NOMO-1 treated with dmso at 0.1 percent for 144 hours (cell line): ENCODE measurements around the gene PTPRT.

ENCODE experiments used
- DNase-seq: peaks from one replicate; lab custom pipeline; 2025; ENCODE audit not compliant: unreplicated experiment; lab: John Stamatoyannopoulos, UW

PTPRT gene

DNA sequence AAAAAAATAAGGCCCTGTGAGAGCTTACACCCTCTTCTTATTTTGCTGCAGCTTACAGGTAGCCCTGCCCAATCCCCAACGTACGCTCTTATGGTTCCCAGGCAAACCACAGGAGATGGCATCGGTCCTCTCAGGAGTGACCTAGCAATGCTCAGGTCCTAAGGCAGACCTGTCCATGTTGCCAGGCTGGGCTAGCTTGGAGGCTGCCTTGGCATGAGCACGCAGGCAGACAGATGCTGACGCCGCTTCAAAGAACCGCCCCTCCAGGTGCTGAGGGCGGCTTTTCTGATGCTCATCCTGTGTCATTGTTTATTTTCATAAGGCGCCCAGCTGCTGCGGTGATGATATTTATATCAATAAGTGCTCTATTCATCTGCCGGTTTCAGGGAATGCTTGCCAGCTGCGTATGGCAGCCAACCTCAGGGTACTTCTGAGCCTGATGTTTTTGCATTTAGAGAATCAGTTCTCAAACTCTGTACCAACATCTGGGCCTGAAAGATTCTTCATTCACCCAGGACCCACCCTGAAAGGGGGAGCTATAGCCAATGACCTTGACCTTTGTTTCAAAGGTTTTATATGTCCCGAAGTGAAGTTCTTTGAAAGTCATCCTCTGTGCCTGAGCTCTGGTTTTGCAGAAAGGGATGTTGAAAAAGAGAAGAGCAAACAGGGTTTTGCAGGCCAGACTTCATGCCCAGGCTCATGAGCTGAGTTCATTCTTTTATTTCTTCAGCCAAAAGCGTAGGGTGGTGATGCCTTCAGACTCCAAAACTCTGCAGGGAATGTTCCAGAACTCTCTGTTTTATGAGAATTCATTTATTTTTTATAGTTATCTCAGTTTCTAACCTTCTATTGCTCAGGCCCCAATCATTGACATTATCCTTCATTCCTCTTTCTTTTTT lies 1095.9 kb downstream of the PTPRT start:
- DNase-seq = no peak

DNA sequence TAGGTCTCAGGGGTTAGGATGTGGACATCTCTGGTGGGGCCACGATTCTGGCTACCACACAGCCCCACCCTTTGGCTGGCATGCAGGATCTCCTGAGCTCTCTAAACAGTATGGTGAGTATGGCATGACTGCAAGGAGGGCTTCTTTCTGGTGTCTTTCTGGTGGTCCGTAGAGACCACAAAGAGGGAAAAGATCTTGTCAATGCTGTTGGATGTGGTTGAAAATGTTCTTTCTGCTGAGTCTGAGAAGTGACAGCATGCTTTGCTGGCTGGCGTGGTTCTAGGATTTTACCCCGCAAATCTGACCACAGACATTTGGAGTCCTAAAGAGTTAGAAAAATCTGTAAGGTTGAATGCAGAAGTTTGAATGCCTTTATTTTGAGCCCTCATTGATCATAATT lies 1096.7 kb downstream of the PTPRT start:
- no peak for DNase-seq

DNA sequence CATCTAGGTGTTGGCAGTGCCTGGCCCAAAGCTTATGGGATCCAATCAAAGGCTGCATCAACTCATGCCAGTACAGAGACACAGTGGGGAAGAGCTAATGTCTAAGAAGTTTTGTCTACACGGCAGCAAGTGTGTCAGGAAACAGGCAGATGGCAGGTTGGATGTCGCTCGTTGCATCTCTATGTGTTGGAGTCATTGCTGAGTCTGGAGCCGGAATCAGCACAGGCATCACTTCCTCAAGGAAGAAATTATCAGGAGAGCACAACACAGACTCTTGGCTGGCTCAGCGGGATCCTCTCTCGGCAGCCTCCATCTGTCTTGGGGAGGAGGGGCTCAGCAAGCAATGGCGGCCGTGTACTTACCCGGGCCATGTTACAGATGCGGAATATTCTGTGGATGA lies 1104.3 kb downstream of the PTPRT start:
- DNase-seq = no peak

DNA sequence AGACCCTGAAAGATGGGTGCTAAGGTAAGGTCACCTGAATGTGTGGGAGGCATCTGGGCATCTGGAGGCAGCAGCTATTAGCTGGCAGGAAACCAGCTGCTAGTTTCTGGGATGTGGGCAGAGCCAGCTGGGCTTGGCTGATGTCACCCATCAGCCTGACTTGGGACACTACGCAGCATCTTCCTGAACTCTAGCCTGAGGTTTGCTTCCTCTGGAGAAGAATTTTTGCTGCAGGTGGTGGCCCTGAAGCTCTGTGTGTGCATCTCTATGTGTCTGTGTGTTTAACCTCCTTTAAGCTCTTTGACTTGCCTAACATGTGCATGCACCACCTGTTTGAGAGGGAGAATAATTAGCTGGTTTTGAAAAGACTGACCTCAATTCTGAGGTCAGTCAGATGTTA lies 1106.4 kb downstream of the PTPRT start:
- no peak for DNase-seq

DNA sequence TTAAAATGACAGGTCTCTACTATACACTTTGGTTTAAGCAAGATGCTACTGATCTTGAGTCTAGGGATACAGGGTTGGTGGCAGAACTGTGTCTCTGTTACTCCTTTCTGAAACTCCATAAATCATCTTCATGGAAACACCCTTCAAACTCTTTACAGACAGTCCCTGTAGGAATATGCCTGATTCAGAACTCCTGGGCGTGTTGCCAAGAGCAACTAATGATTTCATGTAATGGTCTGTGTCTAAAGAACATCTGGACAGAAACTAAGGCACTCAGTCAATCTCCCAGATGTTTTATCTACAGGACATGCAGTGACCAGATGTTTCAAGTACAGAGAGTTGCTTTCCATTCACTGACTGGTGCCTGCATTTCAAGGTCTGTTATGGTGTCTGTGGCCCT lies 1107.1 kb downstream of the PTPRT start:
- no peak for DNase-seq

DNA sequence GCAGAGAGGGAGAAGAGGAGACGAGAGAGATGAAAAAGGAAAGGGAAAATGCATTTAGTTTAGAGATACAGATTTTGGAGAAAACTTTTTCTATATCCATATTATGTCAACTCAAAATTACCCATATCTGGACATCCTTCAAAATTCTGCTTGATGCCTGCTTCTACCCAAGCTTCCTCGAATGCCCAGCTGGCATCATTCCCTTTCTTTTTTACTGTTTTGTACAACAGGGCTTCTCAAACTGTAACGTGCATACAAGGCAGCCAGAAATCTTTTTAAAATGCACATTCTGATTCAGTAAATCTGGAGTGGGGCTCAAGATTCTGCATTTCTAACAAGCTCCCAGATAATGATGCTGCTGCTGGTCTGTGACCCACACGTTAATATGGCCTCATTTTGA lies 1108.8 kb downstream of the PTPRT start:
- no peak for DNase-seq

DNA sequence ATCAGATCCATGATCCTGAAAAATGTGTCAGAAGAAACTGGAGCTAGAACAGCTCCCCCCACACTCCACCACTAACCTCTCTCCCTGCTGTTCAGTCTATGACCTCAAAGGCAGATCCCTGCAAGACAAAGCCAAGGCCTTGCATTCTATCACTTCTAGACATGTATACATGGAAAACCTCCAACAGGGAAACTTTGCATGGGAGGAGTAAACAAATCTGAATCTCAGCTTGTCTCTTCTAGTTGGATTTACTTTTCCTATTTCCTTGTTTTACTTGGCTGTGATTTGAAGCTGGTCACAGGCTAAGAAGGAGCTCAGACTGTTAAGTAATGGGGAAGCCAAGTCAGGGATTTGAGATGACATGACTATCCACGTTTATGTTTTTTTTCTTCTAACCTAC lies 1114.8 kb downstream of the PTPRT start:
- no peak for DNase-seq

DNA sequence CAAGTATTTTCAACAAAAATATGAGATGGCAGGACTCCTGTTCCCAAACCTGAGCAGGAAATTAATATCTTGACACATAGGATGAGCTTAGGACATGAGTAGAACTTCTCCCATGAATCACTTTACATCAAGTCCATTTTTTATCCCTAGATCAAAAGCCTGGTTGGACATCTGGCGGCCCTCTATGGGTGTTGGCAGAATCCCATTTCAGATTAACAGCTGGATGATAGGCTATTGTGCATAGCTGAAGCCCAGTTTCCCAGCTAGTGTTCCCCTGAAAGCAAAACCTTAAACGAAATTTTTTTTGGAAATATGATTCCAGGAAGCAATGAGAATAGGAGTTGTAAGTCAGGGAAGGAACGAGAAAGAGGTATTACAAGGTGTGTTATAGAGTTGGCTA lies 1122.1 kb downstream of the PTPRT start:
- DNase-seq = no peak

DNA sequence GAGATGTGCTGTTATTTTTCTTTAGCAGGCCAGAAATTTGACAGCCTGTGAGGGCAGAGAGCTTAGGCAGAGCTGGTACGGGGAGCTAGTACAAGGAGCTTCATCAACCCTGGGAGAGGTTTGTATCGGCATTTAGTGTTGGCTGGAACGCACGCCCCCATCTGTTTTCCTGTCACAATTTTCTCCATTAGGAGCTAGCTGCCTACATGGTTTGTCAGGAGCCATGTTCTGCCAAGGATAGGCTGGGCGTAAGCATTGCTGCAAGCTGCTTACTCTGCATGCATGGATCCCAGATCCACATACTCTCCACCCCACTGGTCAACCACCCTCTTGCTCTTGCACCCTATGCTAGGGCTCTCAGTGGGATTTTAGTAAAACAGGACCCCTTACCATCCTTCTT lies 1122.5 kb downstream of the PTPRT start:
- DNase-seq = no peak

DNA sequence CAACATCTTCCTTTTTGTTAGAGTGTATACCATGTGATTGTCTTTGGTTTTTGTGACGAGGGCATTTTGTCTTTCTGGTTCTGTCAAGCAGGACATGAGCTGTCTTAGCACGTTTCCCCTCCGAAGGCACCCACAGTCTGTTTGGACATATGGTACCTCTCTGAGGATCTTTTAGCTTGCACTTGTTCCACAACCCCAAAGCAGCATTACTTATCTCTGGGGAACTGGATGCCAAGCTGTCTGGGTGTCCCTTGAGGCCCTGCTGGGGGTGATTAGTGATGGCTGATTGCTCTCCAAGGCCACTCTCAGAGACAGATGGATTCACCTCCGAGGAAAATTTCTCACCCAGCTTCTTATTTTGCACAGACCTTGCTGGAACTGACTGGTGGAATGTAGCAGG lies 1126.6 kb downstream of the PTPRT start:
- DNase-seq = no peak

DNA sequence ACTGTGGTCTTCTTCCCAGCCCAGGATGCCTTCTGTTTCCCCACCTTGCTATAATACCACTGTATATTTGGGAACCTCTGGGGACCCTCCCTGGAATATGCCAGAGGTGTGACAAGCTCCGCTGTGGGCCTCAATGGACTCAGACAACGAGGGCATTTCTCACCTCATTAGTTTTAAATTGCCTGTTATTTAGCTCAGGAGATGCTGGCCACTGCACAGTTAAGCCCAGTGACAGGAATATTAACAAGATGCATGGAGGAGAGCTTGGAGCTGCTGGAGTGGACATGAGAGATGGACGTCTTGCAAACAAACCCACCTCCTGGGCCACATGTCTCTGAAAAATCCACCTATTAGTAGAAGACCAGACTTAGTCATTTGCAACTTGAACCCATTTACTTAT lies 1136.4 kb downstream of the PTPRT start:
- no peak for DNase-seq

DNA sequence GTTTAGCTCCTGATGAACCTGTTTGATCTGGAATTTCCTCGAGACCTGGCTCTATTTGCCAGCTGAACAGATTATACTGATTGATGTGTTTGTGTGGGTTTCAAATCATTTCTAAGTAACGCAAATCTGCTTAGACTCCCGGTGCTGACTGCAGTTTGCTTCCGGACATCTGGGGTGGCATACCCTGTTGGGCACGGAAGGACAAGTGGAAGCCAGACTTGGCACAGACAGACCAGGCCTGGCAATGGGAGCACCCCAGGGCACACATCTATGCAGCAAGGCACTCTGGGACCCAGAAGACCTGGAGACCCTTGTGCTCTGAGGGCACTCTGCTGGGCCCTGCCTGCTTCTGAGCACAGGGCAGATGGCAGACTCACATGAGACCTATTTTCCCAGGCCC lies 1137.8 kb downstream of the PTPRT start:
- DNase-seq = no peak

DNA sequence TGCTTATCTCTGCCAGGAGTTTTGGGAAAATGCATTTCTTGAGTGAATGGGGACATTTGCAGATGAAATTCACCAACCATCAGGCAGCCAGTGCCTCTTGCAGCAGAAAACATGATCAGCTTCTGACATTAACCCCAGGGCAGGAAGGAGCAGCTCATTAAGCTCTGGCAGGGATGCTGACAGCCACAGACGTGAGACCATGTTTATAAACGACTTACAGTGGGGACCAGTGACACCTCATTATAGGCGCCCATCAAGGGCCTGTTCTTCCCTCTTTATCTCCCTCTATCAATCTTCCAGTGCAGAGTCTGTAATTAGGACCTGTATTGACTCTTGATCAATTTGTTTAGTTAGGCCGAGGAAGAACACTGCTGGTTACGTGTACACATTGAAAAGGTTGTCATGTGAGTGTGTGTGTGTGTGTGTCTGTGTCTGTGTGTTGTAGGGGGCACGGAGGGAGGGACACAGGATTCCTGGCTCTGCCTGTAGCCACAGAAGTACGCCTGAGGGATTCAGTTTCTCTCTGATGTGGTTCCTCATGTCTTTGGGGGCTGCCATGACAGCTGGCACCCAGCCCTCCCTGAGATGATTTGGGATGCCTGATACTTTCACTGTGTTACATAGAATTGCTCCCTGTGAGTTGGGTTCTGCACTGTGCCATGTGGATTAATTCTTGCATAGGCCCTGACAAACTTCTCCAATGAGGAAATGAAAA lies 1143.2 kb downstream of the PTPRT start:
- DNase-seq = no peak

DNA sequence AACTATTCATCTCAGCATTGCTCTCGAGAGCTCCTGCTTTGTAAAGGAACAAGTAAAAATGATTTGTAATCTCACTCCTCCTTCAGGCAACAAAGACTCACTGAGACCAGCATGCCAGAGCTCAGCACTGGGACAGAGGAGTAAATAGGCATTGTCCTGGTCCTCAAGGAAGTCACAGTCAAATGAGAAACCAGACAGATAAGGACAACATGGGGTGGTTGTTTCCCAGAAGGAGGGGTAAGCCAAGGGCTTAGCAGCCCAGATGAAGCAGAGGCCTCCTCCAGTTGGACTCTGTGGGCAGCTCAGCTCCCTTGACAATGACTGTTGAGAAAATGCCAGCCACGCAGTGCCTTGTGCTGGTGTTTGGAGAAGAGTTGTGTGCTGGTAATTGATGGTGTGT lies 1145.8 kb downstream of the PTPRT start:
- DNase-seq = no peak

DNA sequence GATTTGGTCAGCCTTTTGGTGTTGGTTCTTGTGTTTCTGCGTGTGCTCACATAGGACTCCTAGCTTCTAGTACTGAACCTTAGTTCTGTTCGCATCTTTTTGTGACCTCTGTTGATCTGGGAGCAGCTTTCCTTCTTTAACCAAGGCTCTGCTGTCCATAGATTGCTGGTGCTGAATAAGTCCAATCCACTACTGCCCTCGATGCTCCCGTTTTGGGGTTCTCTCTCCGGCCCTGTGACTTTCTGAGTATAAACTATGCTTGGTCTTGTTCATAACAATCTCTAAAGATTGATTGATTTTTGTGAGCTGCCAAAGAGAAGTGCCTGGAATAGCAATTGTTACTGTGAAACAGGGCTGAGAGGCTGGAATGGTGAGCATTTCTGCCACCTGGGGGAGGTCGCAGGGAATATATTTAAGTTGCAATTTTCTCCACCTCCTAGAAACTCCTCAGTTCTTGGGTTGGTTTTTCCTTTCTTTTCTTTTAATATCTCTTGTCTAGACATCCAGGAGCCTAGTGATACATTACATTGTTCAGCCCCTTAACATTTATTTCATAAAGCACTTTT lies 1148.6 kb downstream of the PTPRT start:
- DNase-seq = no peak

DNA sequence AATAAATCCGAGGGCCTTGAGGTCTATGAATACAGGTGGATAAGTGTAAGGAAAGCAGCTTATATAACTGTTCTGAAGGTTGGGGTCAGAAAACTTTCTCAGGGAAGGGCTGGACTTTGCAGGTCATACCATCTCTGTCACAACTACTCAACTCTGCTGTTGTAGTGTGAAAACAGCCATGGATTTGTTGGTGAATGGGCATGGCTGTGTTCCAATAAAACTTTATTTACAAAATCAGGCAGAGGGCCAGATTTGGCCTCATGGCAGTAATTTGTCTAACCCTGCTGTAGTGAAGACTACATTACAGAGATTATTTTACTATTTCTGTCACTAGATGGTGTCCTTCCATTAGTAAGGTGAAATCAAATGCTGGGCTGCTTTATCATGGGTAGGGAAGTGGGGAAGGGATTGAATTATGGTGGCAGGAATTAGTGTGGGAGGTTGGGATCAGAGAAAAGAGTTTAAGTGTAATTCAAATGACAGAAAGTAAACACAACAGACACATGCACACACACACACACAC lies 1161.9 kb downstream of the PTPRT start:
- DNase-seq = no peak

DNA sequence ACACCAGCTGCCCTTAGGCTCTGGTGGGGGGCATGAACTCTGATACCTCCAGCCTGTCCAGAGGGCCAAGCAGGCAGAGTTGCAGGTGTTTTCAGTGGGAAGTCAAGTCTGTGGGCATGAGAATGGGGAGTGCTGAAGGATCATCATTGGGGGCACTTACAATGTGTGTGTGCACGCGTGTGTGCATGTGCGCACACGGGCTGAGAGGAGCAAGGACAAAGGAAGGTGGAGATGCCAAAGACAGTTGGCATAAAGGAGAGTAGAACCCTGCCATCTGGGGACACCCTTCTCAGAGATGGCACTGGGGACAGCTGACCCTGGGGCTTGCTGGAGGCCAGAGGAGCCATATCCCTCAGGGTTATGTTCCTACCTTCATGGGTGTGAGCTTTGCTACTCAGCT lies 1163.1 kb downstream of the PTPRT start:
- no peak for DNase-seq

DNA sequence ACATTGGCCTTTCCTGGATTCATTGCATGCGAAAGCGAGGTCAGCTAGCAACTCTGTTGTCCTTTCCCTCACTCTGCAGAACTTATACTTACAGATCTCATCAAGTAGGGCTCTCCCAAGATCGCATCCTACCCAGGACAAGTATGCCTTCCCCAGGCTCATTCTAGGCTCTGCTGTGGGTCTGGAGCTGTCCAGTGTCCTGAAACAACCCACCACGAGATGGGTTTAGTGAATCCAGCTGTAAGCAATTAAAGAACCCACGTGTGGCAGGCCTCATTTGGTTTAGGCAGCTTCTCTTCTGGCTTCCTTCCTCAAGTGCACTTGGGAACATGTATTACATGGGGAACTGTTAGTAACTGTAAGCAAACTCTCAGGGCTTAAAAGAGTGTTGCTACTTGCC lies 1165.1 kb downstream of the PTPRT start:
- DNase-seq = no peak
